OCI-LY7 (cell line): ENCODE results near the gene IL4I1. TPM values are rescaled to one million over a fixed set of nuclear protein-coding genes. Genes with fewer than 3 reads are reported as not detected.

Source experiments
- BruUV-seq: library from RNA; stranded (reverse); fragments of 400-500 nt; replicated peaks from 2 replicates; lab custom pipeline; 2021; lab: Mats Ljungman, UMichigan
- CTCF ChIA-PET: fragments of 300-600 bp; sonication (Branson Sonifier 250); formaldehyde crosslinking; loops from one replicate; lab custom pipeline; 2022; ENCODE audit warnings: antibody characterized with exemption; ENCODE audit not compliant: unreplicated experiment; lab: Charles Lee
- POLR2A ChIA-PET: fragments of 300-600 bp; sonication (Branson Sonifier 250); formaldehyde crosslinking; loops from one replicate; lab custom pipeline; 2022; ENCODE audit warnings: antibody characterized with exemption; lab: Charles Lee
- DNase-seq: peaks from one replicate; pipeline ENCODE4 v3.0.0-alpha.2; 2015; ENCODE audit warnings: low spot score
- H2AFZ ChIP-seq: fragments of 200-600 bp; sonication (generic), shearing (Covaris generic); 2 replicates; pipeline ENCODE4 v1.6.1; 2014; ENCODE audit warnings: mild to moderate bottlenecking, antibody characterized with exemption, low read length, moderate library complexity
- H3K27ac ChIP-seq: fragments of 200-600 bp; sonication (generic); 2 replicates; pipeline ENCODE4 v1.5.1; 2014; ENCODE audit warnings: mixed run types, low read depth, mild to moderate bottlenecking, moderate library complexity, low read length, inconsistent platforms; ENCODE audit not compliant: poor library complexity, severe bottlenecking
- H3K36me3 ChIP-seq: fragments of 200-600 bp; sonication (generic); 2 replicates; pipeline ENCODE4 v1.6.1; 2014; ENCODE audit warnings: mild to moderate bottlenecking, antibody characterized with exemption, low read length, moderate library complexity, mixed read lengths; ENCODE audit not compliant: insufficient read depth
- H3K4me1 ChIP-seq: fragments of 200-600 bp; sonication (generic); 2 replicates; pipeline ENCODE4 v1.5.1; 2014; ENCODE audit warnings: mild to moderate bottlenecking, low read length; ENCODE audit not compliant: insufficient read depth, poor library complexity, severe bottlenecking
- H3K4me2 ChIP-seq: fragments of 200-600 bp; sonication (generic); 2 replicates; pipeline ENCODE4 v1.6.1; 2014; ENCODE audit warnings: mild to moderate bottlenecking, low read length
- H3K4me3 ChIP-seq: fragments of 200-600 bp; sonication (generic); 2 replicates; pipeline ENCODE4 v1.5.1; 2014; ENCODE audit warnings: mild to moderate bottlenecking, low read depth, low read length; ENCODE audit not compliant: poor library complexity, severe bottlenecking
- H3K79me2 ChIP-seq: fragments of 200-600 bp; sonication (generic); 2 replicates; pipeline ENCODE4 v1.6.1; 2016; ENCODE audit warnings: low read depth, mild to moderate bottlenecking, low read length, moderate library complexity, mixed read lengths; ENCODE audit not compliant: insufficient read depth
- H3K9me2 ChIP-seq: fragments of 200-600 bp; sonication (generic); 2 replicates; pipeline ENCODE4 v1.6.1; 2016; ENCODE audit warnings: mild to moderate bottlenecking, low read length, mixed read lengths; ENCODE audit not compliant: insufficient read depth
- H3K9me3 ChIP-seq: fragments of 200-600 bp; sonication (generic); 2 replicates; pipeline ENCODE4 v1.6.1; 2014; ENCODE audit warnings: mild to moderate bottlenecking, mixed run types, low read length, mixed read lengths
- H4K20me1 ChIP-seq: fragments of 200-600 bp; sonication (generic); 2 replicates; pipeline ENCODE4 v1.6.1; 2014; ENCODE audit warnings: mild to moderate bottlenecking, antibody characterized with exemption, low read length, moderate library complexity, mixed read lengths; ENCODE audit not compliant: insufficient read depth
- EZH2phosphoT487 ChIP-seq: fragments of 200-600 bp; sonication (generic); IDR thresholded peaks from 2 replicates; pipeline ENCODE4 v1.6.1; 2018; ENCODE audit warnings: low read depth, borderline replicate concordance, mild to moderate bottlenecking, mixed run types, antibody characterized with exemption, low read length, moderate library complexity, mixed read lengths
- intact Hi-C: fragments of 100-400 bp; cut with micrococcal nuclease; formaldehyde crosslinking; loops from one replicate; pipeline ENCODE4 v1.10.0; 2022; ENCODE audit not compliant: unreplicated experiment
- total RNA-seq, 2 experiments: library from RNA; depleted of rRNA in 1 of 2; stranded (reverse); fragments of >200 nt in 1 of 2; shearing (Covaris generic) in 1 of 2; gene quantifications; 2 replicates each; pipeline ENCODE4 v1.2.3, GENCODE V29; 2014 to 2022
- TF ChIP-seq, protein P1 (sequence below): fragments of 200-600 bp; sonication (generic); conservative IDR thresholded peaks from 2 replicates; pipeline ENCODE4 v1.5.1; 2014; ENCODE audit warnings: mild to moderate bottlenecking, antibody characterized with exemption, low read length, moderate library complexity, mixed read lengths

The IL4I1 gene
- total RNA-seq, 2 experiments from 2014 or later = 0.25 to 1.7 TPM

DNA sequence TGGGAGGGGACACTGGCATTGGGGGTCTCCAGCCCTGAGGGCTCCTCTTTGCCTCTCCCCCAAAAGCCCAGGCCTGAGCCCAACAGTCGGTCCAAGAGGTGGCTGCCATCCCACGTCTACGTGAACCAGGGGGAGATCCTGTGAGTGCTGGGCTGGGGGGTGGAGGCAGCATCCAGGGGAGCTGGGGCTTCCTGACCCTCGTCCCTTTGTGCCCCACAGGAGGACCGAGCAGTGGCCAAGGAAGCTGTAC is 38.9 kb downstream of the IL4I1 start:
- H3K36me3 ChIP-seq = peaks cover 88% of the 10 kb centered on the region
- POLR2A ChIA-PET = no interaction called here

GRCh38 chr19:49857061-49857837 is 39.4 kb downstream of the IL4I1 start:
- CTCF ChIA-PET = no interaction called here
- Histone ChIP-seq H4K20me1 (peaks cover 15% of the 10 kb centered on the region), H3K36me3 (peaks cover 86% of the 10 kb centered on the region)

More for the DNA sequence above, 38.9 kb downstream of the IL4I1 start:
- no peak for DNase-seq
- peaks cover 10% of the 10 kb centered on the region for H4K20me1 ChIP-seq
- no peak overlapping the region for H3K4me2 ChIP-seq
- peaks cover 13% of the 10 kb centered on the region for H3K4me1 ChIP-seq
- no peaks in the 10 kb centered on the region for H3K9me3 ChIP-seq
- H3K9me2 ChIP-seq = no peaks in the 10 kb centered on the region
- no peak overlapping the region for H3K4me3 ChIP-seq
- no peak overlapping the region for H2AFZ ChIP-seq
- intact Hi-C loops = no loop called here
- BruUV-seq = no TSS peak
- CTCF ChIA-PET = no interaction called here
- TF ChIP-seq, protein P1, sequence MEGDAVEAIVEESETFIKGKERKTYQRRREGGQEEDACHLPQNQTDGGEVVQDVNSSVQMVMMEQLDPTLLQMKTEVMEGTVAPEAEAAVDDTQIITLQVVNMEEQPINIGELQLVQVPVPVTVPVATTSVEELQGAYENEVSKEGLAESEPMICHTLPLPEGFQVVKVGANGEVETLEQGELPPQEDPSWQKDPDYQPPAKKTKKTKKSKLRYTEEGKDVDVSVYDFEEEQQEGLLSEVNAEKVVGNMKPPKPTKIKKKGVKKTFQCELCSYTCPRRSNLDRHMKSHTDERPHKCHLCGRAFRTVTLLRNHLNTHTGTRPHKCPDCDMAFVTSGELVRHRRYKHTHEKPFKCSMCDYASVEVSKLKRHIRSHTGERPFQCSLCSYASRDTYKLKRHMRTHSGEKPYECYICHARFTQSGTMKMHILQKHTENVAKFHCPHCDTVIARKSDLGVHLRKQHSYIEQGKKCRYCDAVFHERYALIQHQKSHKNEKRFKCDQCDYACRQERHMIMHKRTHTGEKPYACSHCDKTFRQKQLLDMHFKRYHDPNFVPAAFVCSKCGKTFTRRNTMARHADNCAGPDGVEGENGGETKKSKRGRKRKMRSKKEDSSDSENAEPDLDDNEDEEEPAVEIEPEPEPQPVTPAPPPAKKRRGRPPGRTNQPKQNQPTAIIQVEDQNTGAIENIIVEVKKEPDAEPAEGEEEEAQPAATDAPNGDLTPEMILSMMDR = no peak
- TF ChIP-seq EZH2phosphoT487 = no peak
- H3K79me2 ChIP-seq = peaks cover 12% of the 10 kb centered on the region
- no peak overlapping the region for H3K27ac ChIP-seq

GRCh38 chr19:49856574-49857021 is 40.1 kb downstream of the IL4I1 start:
- Histone ChIP-seq H4K20me1 (peaks cover 20% of the 10 kb centered on the region), H3K27ac (no peak overlapping the region), H3K36me3 (peaks cover 82% of the 10 kb centered on the region), H3K4me2 (no peak overlapping the region), H3K9me3 (no peaks in the 10 kb centered on the region), H2AFZ (no peak overlapping the region), H3K4me3 (no peak overlapping the region), H3K79me2 (peaks cover 24% of the 10 kb centered on the region), H3K9me2 (no peaks in the 10 kb centered on the region), H3K4me1 (peaks cover 21% of the 10 kb centered on the region)
- ChIA-PET POLR2A (no interaction called here), CTCF (no interaction called here)
- BruUV-seq = no TSS peak
- TF ChIP-seq, protein P1 = no peak
- TF ChIP-seq EZH2phosphoT487 = no peak
- intact Hi-C loops = no loop called here
- no peak for DNase-seq

More at GRCh38 chr19:49857061-49857837, 39.4 kb downstream of the IL4I1 start:
- Histone ChIP-seq H3K27ac (no peak overlapping the region), H3K9me3 (no peaks in the 10 kb centered on the region), H3K4me1 (peaks cover 18% of the 10 kb centered on the region), H3K4me2 (no peak overlapping the region), H3K9me2 (no peaks in the 10 kb centered on the region), H3K79me2 (peaks cover 18% of the 10 kb centered on the region), H2AFZ (no peak overlapping the region), H3K4me3 (no peak overlapping the region)
- DNase-seq = no peak
- POLR2A ChIA-PET = no interaction called here
- no peak for TF ChIP-seq EZH2phosphoT487
- TF ChIP-seq, protein P1 = no peak
- no TSS peak for BruUV-seq
- intact Hi-C loops = no loop called here
